ENCODE measurements around the gene MAML3.

GRCh38 chr4:139795527-139796314 is 358.3 kb downstream of the MAML3 start:
- TF ChIP-seq CTCF (IDR thresholded peaks at IDR 0.05) (no peak), POLR2A (IDR thresholded peaks at IDR 0.05) (no peak)

Measured in upper lobe of left lung (tissue), 4 donors.